Heart left ventricle (tissue), 16 donors: Measurements from ENCODE around the gene SERINC2. TPM values are rescaled to one million over a fixed set of nuclear protein-coding genes. Genes with fewer than 3 reads are reported as not detected.

Experiments
- ATAC-seq, 4 donors: fragments of 200-7000 bp; cut with Tn5 transposase; one replicate each; pipeline ENCODE4 v1.9.1; 2020 to 2022; ENCODE audit warnings: moderate library complexity in 4 of 4, mild to moderate bottlenecking in 3 of 4, moderate number of reproducible peaks in 1 of 4
- DNase-seq, 5 donors: peaks; one replicate each; pipeline ENCODE4 v3.0.0-alpha.2; 2020
- H3K27ac ChIP-seq, 12 donors: fragments of 200-600 bp; sonication (generic) in 4 of 12; one replicate each; pipeline versions ENCODE4 v1.5.0 to v1.8.0; 2016 to 2022; ENCODE audit warnings: mild to moderate bottlenecking in 2 of 12
- H3K27me3 ChIP-seq, 9 donors: fragments of 200-600 bp; sonication (generic) in 2 of 9; one replicate each; pipeline versions ENCODE4 v1.5.1 to v1.8.0; 2016 to 2022; ENCODE audit warnings: mild to moderate bottlenecking in 3 of 9
- H3K36me3 ChIP-seq, 9 donors: fragments of 200-600 bp; sonication (generic) in 2 of 9; one replicate each; pipeline versions ENCODE4 v1.5.0 to v1.8.0; 2018 to 2022; ENCODE audit warnings: mild to moderate bottlenecking in 2 of 9
- H3K4me1 ChIP-seq, 12 donors: fragments of 200-600 bp; sonication (generic) in 4 of 12; one replicate each; pipeline versions ENCODE4 v1.5.0 to v1.8.0; 2016 to 2022; ENCODE audit warnings: mild to moderate bottlenecking in 3 of 12
- H3K4me3 ChIP-seq, 12 donors: fragments of 200-600 bp; sonication (generic) in 4 of 12; one replicate each; pipeline versions ENCODE4 v1.5.0 to v1.8.0; 2017 to 2022; ENCODE audit warnings: mild to moderate bottlenecking in 9 of 12, moderate library complexity in 4 of 12
- H3K9me3 ChIP-seq, 12 donors: fragments of 200-600 bp; sonication (generic) in 4 of 12; one replicate each; pipeline versions ENCODE4 v1.5.0 to v1.8.0; 2016 to 2022; ENCODE audit warnings: mild to moderate bottlenecking in 1 of 12
- CTCF ChIP-seq, 12 donors: fragments of 200-600 bp; sonication (generic) in 4 of 12; IDR thresholded peaks; one replicate each; pipeline versions ENCODE4 v1.5.0 to v1.8.0; 2018 to 2022; ENCODE audit warnings: antibody characterized with exemption in 12 of 12, mild to moderate bottlenecking in 5 of 12
- POLR2A ChIP-seq, 2 donors: fragments of 450-650 bp; IDR thresholded peaks; one replicate each; pipeline ENCODE4 v1.6.1; 2017; ENCODE audit warnings: antibody characterized with exemption in 2 of 2, mild to moderate bottlenecking in 2 of 2, moderate library complexity in 2 of 2
- WGBS, 4 donors: extraction: QIAGEN DNeasy Blood & Tissue Kit in 2 of 4; methylation state at CpG; one replicate each; pipeline versions ENCODE4 v1.1.5 to v1.1.7; 2013 to 2018; 5-methylcytosine and 5-hydroxymethylcytosine counted together
- intact Hi-C, 10 donors: fragments of 100-400 bp; cut with DNase I; formaldehyde crosslinking; loops; one replicate each; pipeline versions ENCODE4 v1.11.1 to v1.14.2; 2022
- polyA plus RNA-seq, 2 donors: library from polyadenylated mRNA; stranded (reverse); fragments of 200-250 nt; gene quantifications; one replicate each; pipeline ENCODE4 v1.2.3, GENCODE V29; 2013
- total RNA-seq, 9 donors: library from RNA; depleted of rRNA in 2 of 9; stranded (reverse); fragments of >200 nt in 2 of 9; fragmentation: NEBNext Ultra II Directional in 3 of 9; extraction: Animal tissue kit (Norgen Biotek cat#: 25700) in 3 of 9; gene quantifications; one replicate each; pipeline versions ENCODE4 v1.1.0 to v1.2.4, GENCODE V29; 2016 to 2023
- donor health status: ischemic (EF 13 %, LVEDD 7.1; RV severe dilation, severe dysfunction).
- donor health status: healthy with polysubstance abuse.
- donor health status: DM: no; HTN: yes; CAD: no.
- donor health status: DM: no; HTN: no; CAD: no.
- donor health status: ischemic (EF 25% LVEDD 6.9; RV normal size, moderate dysfunction).
- donor health status: ischemic (EF 25% LVEDD 5.7; RV mildly dilated, moderate dysfunction).
- donor health status: healthy.
- donor health status: DM: yes; HTN: yes; CAD: no.
- donor health status: ischemic (EF 35%, LVEDD 5.7; RV mildly dilated, moderate dysfunction).
- donor health status: nonischemic (EF 11% LVEDD 7.7; RV severe dilation, severe dysfunction).
- donor health status: DM: yes; HTN: yes; CAD: no.
- donor health status: PGD.
- donor health status: ischemic (EF 29% LVEDD 5.4; RV normal size, mild dysfunction).
- donor health status: nonischemic (EF 23%, LVEDD 6.1; RV moderate dilation, normal function).

SERINC2 gene
- total and polyA plus RNA-seq, 11 donors, result 0.94 to 8.5 (median 2.3) TPM

DNA sequence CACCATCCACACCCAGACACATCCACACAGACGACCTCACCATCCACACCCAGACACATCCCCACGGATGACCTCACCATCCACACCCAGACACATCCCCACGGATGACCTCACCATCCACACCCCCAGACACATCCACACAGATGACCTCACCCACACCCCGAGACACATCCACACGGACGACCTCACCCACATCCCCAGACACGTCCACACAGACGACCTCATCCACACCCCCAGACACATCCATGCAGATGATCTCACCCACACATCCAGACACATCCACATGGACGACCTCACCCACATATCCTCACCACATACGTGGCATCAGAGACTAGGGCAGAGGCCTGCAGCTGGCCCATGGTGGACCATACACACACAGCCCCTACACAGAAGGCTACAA is 25.4 kb upstream of the SERINC2 start:
- no peak for TF ChIP-seq POLR2A (IDR thresholded peaks at IDR 0.05)
- no peak for TF ChIP-seq CTCF (IDR thresholded peaks at IDR 0.05)
- intact Hi-C loops, result loop anchor here in 1 of 10 donors (10.0 kb wide), 1 partner anchor 247 kb away; no protein-coding TSS in a partner anchor
- Histone ChIP-seq H3K4me3 (no peak overlapping the region), H3K27me3 (no peaks in the 10 kb centered on the region), H3K4me1 (peaks cover 0 to 17% (median 1%) of the 10 kb centered on the region in 12 donors), H3K27ac (no peak overlapping the region), H3K9me3 (no peaks in the 10 kb centered on the region), H3K36me3 (no peaks in the 10 kb centered on the region)
- ATAC-seq (no peak), DNase-seq (no peak)
- WGBS, 4 donors, result 56 to 67% (median 64%) methylated on average over 10 of the region's 10 CpGs

- H3K4me1 ChIP-seq, result peaks cover 0 to 8% (median 4%) of the 10 kb centered on the region in 12 donors
- 88 to 94% (median 90%) methylated on average over 7 of the region's 7 CpGs for WGBS, 4 donors
- ATAC-seq (no peak), DNase-seq (no peak)
- peaks cover 0 to 3% (median 0%) of the 10 kb centered on the region in 9 donors for H3K27me3 ChIP-seq
- H3K9me3 ChIP-seq, result no peaks in the 10 kb centered on the region
- H3K36me3 ChIP-seq, result no peaks in the 10 kb centered on the region
- H3K27ac ChIP-seq, result no peak overlapping the region
- TF ChIP-seq POLR2A (IDR thresholded peaks at IDR 0.05) (no peak), CTCF (IDR thresholded peaks at IDR 0.05) (no peak)
- intact Hi-C loops, result loop anchor here in 6 of 10 donors (5.0 to 10.0 kb wide), 4 partner anchors 38 to 395 kb away; no protein-coding TSS in a partner anchor
- H3K4me3 ChIP-seq, result no peak overlapping the region
Observed at GRCh38 chr1:31389616-31390015, 23.4 kb upstream of the SERINC2 start.

GRCh38 chr1:31390071-31390470 is 22.9 kb upstream of the SERINC2 start:
- DNase-seq (no peak), ATAC-seq (no peak)
- H3K9me3 ChIP-seq, result no peaks in the 10 kb centered on the region
- intact Hi-C loops, result loop anchor here in 5 of 10 donors (5.0 to 10.0 kb wide), 3 partner anchors 37 to 395 kb away; no protein-coding TSS in a partner anchor
- peaks cover 0 to 3% (median 0%) of the 10 kb centered on the region in 9 donors for H3K27me3 ChIP-seq
- TF ChIP-seq POLR2A (IDR thresholded peaks at IDR 0.05), result no peak
- no peak overlapping the region for H3K27ac ChIP-seq
- WGBS, 4 donors, result 87 to 89% (median 89%) methylated on average over 5 to 7 of the region's 7 CpGs
- no peaks in the 10 kb centered on the region for H3K36me3 ChIP-seq
- no peak overlapping the region for H3K4me3 ChIP-seq
- H3K4me1 ChIP-seq, result peaks cover 0 to 12% (median 5%) of the 10 kb centered on the region in 12 donors

DNA sequence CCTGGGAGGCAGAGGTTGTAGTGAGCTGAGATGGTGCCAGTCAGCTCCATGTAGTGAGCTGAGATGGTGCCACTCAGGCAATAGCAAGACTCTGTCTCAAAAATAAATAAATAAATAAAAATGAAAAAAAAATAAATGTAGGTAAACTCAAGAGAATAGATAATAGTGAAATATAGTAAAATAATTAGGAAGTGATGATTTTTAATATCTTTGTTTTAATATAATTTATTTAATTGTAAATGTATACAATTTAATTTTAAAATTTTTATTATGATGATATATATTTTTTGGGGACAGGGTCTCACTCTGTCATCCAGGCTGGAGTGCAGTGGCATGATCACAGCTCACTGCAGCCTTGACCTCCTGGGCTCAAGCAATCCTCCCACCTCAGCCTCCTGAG is 19.6 kb upstream of the SERINC2 start:
- Histone ChIP-seq H3K27ac (no peak overlapping the region), H3K4me3 (no peak overlapping the region), H3K27me3 (peaks cover 0 to 3% (median 0%) of the 10 kb centered on the region in 9 donors), H3K4me1 (peaks cover 0 to 12% (median 5%) of the 10 kb centered on the region in 12 donors), H3K9me3 (no peaks in the 10 kb centered on the region), H3K36me3 (no peaks in the 10 kb centered on the region)
- TF ChIP-seq CTCF (IDR thresholded peaks at IDR 0.05) (no peak), POLR2A (IDR thresholded peaks at IDR 0.05) (no peak)
- intact Hi-C loops, result loop anchor here in 5 of 10 donors (5.0 to 10.0 kb wide), 3 partner anchors 34 to 391 kb away; no protein-coding TSS in a partner anchor
- ATAC-seq, result no peak
- DNase-seq, result no peak
